HG03103 (cell line): ENCODE data around the gene PTPN7.

Source experiments
- ATAC-seq: cut with Tn5 transposase; IDR thresholded peaks from one replicate; pipeline ENCODE4 v1.9.1; 2021; ENCODE audit warnings: low read depth; ENCODE audit not compliant: unreplicated experiment

Gene PTPN7

DNA sequence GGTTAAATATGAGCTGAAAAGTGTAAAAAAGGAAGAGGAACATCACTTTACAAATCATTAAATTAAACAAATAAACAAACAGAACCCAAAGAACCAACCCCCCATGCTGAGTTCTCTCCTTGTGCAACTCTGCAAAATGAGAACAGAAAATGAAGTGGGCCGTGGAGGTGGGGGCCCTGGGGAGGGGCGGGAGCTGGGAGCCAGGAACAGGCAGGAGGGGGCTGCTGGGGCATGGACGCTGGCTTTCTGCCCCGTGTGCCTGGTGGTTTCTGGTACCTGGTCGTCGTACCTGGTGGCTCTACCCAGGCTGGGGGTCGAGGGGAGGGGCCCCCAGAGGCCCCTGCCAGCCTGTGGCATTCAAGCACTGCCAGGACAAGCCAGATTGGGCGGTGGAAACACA is 26.9 kb downstream of the PTPN7 start:
- no peak for ATAC-seq

DNA sequence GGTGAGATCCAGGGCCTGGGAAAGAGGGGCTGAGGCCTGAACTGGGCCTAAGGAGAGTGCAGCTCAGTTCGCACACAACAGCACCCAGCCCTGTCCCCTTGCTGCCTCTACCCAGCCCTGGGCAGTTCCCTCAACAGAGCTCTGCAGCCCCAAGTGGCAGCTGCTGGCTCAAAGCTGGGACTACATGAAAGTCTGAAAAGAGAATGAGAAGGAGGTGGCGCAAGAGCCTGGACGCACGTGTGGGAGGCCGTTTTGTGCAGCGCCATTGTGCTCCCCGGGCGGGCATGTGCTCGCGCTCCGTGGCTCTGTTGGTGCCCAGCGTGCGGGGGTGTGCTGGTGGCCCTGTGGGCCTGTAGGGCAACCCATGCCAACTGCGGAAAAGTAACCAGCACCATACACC is 27.4 kb downstream of the PTPN7 start:
- no peak for ATAC-seq

- no peak for ATAC-seq
Observed at GRCh38 chr1:202131956-202132821, 28.2 kb downstream of the PTPN7 start.

DNA sequence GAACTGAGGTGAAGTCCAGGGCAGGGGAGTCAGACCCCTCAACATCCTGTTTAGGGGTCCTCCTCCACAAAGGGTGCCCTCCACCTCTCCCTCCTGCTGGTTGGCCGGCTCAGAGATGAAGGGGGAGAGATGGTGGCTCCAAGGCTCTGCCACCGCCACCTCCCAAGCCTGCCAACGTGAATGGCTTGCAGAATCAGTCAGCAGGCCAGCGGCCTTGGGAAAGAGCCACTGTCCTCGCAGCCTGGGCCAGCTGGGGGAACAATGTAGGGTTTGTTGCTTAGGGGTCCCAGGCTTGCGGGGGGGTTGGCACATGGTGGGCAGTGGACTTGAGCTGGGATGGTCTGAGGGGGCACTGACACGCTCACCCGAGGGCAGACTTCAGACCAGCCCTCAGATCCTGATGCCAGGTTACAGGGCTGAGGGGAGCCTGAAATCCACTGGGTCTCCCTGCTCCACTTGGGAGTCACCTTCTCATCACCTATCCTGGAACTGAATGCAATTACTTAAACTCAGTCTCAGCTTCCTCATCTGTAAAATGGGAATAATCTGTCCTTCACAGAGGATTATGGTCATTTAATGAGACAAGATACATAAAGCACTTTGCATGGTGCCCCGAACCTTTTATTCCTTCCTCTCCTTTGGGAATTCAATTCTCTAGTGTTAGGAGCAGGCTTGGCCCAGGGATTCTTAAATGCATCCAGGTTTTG is 29.4 kb downstream of the PTPN7 start:
- no peak for ATAC-seq

DNA sequence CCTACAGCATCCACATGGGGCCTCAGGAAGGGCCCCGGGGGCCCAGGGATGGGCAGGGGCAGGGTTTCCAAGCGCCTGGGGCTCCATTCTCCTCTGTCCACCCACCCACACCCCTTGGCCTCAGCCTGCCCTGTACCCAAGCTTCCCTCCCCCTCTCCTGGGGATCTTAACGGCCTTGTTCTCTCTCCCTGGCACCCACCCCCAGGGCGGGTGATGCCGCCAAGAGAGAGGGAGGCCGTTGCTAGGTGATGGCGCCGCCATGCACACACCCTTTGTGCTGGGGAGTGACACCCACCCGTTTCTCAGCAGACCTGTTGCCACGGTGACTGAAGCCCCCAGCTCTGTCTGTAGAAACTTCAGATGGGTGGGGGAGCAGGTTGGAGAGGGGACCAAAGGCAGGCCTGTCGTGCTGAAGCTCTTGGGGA is 30.1 kb downstream of the PTPN7 start:
- ATAC-seq, result no peak

DNA sequence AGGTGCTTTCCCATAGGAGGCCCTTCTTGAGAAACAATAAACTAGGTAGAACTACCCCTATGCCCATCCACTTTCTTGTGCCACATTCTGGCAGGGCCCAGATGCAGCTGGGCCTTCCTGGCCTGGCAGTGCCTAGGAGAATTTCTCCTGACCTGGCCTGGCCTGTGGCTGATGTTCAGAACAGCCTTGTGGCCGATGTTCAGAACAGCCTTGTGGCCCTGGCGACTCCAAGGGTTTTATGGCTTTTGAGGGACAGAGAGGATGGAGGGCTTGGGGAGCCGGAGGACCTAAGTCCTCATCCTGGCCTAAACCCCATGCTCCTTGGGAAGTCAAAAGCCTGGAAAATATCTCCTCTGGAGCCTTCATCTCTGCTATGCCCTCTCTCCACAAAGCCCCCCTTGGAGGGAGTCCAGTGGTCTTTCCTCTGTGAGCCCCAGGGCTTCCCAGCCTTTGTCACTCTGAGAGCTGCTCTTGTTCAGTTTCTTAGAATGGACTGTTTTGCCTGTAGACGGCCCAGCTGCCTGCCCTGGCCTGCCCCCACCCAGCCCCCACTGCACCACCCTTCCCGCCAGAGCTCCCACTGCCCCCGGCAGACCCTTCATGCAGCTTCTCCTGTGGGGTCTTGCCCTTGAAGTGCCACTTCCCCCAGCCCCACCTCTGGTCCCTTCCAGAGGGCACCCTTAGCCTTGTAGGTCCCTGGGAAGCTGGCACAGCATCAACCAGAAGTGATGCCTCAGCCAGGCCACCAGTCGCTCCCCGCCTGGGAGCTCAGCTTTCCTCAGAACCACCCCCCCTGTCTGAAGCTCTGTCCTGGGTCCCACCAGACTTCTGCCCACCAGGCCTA is 30.7 kb downstream of the PTPN7 start:
- no peak for ATAC-seq

GRCh38 chr1:202127836-202128622 is 32.4 kb downstream of the PTPN7 start:
- no peak for ATAC-seq

DNA sequence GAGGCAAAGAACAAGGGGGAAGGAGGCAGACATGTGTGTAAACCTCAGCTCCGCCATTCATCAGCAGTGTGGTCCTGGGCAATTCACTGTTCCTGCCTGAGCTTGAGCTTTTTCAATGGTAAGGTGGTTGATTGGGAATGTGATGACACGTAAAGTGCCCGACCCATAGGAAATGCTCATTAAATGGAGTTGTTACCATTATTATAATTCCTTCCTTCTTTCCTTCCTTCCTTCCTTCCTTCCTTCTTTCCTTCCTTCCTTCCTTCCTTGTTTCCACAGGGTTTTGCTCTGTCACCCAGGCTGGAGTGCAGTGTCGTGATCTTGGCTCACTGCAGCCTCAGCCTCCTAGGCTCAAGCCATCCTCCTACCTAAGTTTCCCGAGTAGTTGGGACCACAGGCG is 33.3 kb downstream of the PTPN7 start:
- ATAC-seq, result no peak

GRCh38 chr1:202126426-202126825 is 34.0 kb downstream of the PTPN7 start:
- no peak for ATAC-seq

- ATAC-seq, result no peak
Observed at GRCh38 chr1:202125611-202126010, 34.8 kb downstream of the PTPN7 start.

GRCh38 chr1:202124142-202124541 is 36.3 kb downstream of the PTPN7 start:
- ATAC-seq, result no peak

- ATAC-seq, result no peak
Observed at GRCh38 chr1:202123336-202123813, 37.0 kb downstream of the PTPN7 start.

DNA sequence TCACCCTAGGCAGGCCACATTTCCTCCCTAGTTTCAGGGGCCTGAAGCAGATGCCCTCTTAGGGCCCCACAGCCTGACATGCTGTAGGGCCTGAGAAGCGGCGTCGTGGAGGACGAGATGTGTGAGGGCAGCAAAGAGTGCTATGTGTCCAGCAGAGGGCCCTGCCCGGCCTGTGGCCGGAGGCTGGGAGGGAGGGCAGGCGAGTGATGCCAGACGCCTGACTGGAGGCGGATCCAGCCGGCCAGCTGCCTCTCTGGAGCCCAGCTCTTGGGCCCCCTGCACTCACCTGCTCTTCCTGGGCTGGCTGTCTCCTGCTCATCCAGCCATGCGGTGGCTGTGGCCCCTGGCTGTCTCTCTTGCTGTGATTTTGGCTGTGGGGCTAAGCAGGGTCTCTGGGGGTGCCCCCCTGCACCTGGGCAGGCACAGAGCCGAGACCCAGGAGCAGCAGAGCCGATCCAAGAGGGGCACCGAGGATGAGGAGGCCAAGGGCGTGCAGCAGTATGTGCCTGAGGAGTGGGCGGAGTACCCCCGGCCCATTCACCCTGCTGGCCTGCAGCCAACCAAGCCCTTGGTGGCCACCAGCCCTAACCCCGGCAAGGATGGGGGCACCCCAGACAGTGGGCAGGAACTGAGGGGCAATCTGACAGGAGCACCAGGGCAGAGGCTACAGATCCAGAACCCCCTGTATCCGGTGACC is 37.6 kb downstream of the PTPN7 start, which contains the start of gene GPR37L1:
GPR37L1 (plus strand) TSS at position 279 of the 697 bp plus-strand sequence; CDS start at position 326, 47 bp downstream.
- ATAC-seq, result no peak

GRCh38 chr1:202121006-202121405 is 39.4 kb downstream of the PTPN7 start:
- ATAC-seq, result no peak

DNA sequence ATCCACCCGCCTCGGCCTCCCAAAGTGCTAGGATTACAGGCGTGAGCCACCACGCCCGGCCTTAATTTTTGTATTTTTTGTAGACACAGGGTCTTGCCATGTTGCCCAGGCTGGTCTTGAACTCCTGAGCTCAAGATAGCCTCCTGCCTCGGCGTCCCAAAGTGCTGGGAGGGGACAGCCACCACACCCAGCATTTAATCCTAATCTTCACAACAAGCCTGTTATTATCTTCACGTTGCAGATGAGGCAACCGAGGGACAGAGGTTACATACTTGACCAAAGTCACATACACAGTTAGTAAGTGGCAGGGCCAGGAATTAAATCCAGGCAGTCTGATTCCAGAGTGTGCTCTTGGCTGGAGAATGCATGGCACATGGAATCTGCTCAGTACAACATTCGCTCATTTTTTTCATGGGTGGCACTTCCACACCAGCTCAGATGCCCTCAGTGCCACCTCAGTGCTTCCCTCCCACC is 42.5 kb downstream of the PTPN7 start:
- ATAC-seq, result no peak

DNA sequence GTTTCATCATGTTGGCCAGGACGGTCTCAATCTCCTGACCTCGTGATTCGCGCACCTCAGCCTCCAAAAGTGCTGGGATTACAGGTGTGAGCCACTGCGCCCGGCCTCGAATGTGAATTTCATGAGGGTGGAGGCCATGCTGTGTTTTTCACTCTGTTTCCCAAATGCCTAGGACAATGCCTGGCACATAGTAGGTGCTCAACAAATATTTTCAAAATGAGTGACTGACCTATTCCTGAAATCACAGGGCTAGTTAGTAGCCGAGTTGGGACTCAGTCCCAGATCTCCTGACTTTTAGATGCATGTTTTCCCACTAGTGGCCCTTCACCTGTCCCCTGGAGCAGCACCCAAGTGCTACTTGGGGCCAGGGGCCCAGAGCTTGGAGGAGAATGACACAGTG is 44.1 kb downstream of the PTPN7 start:
- no peak for ATAC-seq

GRCh38 chr1:202113690-202114300 is 46.6 kb downstream of the PTPN7 start:
- no peak for ATAC-seq

GRCh38 chr1:202112859-202113689 is 47.3 kb downstream of the PTPN7 start:
- ATAC-seq, result no peak
